OCI-LY1 (cell line): ENCODE measurements around the gene RALGPS2.

Experiments used
- CTCF ChIP-seq: fragments of 200-600 bp; sonication (generic), shearing (Covaris generic); IDR thresholded peaks from 2 replicates; pipeline ENCODE4 v1.5.1; 2017; ENCODE audit warnings: mild to moderate bottlenecking, antibody characterized with exemption, low read length, moderate library complexity, mixed read lengths
- EZH2 ChIP-seq: fragments of 200-600 bp; sonication (generic), shearing (Covaris generic); IDR thresholded peaks from 2 replicates; pipeline ENCODE4 v1.8.0; 2017; ENCODE audit warnings: borderline replicate concordance, mixed run types, mild to moderate bottlenecking, antibody characterized with exemption, low read length, moderate library complexity, mixed read lengths

GRCh38 chr1:178718520-178718919, 6.5 kb upstream of the RALGPS2 start:
- TF ChIP-seq CTCF (no peak), EZH2 (no peak)
